ENCODE measurements around the gene LYZL4.

LYZL4 gene

GRCh38 chr3:42410370-42411131 is at the start of gene LYZL4:
Gene LYZL4 (minus strand): TSS chr3:42410610. CDS start chr3:42407251, 3,359 bp downstream.
- no peak for DNase-seq

- no peak for DNase-seq
These were observed 48.7 kb upstream of the LYZL4 start for GRCh38 chr3:42459151-42459550.

- DNase-seq, result no peak
These were observed 45.8 kb upstream of the LYZL4 start for GRCh38 chr3:42456211-42456610.

GRCh38 chr3:42451546-42452230 is 41.3 kb upstream of the LYZL4 start:
- DNase-seq, result no peak

- DNase-seq, result no peak
These were observed 40.7 kb upstream of the LYZL4 start for GRCh38 chr3:42451116-42451515.

- no peak for DNase-seq
These were observed 40.2 kb upstream of the LYZL4 start for GRCh38 chr3:42450567-42450966.

- no peak for DNase-seq
These were observed 37.1 kb upstream of the LYZL4 start for GRCh38 chr3:42447481-42447880.

GRCh38 chr3:42446111-42447050 is 36.0 kb upstream of the LYZL4 start:
- DNase-seq, result no peak

GRCh38 chr3:42443819-42444436 is 33.5 kb upstream of the LYZL4 start:
- DNase-seq, result peak; percentile 93

- no peak for DNase-seq
These were observed 32.9 kb upstream of the LYZL4 start for GRCh38 chr3:42443292-42443691.

GRCh38 chr3:42442640-42443039 is 32.2 kb upstream of the LYZL4 start:
- no peak for DNase-seq

GRCh38 chr3:42441791-42442190 is 31.4 kb upstream of the LYZL4 start:
- no peak for DNase-seq

GRCh38 chr3:42440924-42441323 is 30.5 kb upstream of the LYZL4 start:
- no peak for DNase-seq

- no peak for DNase-seq
These were observed 29.1 kb upstream of the LYZL4 start for GRCh38 chr3:42439261-42440115.

- DNase-seq, result no peak
These were observed 28.3 kb upstream of the LYZL4 start for GRCh38 chr3:42438758-42439157.

- DNase-seq, result no peak
These were observed 27.8 kb upstream of the LYZL4 start for GRCh38 chr3:42438193-42438592.

- DNase-seq, result no peak
These were observed 24.5 kb upstream of the LYZL4 start for GRCh38 chr3:42434777-42435380.

- no peak for DNase-seq
These were observed 22.1 kb upstream of the LYZL4 start for GRCh38 chr3:42432485-42432884.

- no peak for DNase-seq
These were observed 20.5 kb upstream of the LYZL4 start for GRCh38 chr3:42430781-42431532.

GRCh38 chr3:42428830-42429229 is 18.4 kb upstream of the LYZL4 start:
- no peak for DNase-seq

Data from activated CD8-positive, alpha-beta memory T cell treated with anti-CD3 and anti-CD28 coated beads, Interleukin-2, amount 50 U/mL, for 48 hours (primary cell).